ES-I3 (cell line): ENCODE measurements around the gene FLYWCH2.

ENCODE experiments used
- H3K36me3 ChIP-seq: 2 replicates; pipeline ENCODE4 v1.6.1; 2013; ENCODE audit warnings: mild to moderate bottlenecking, low read length, control low read depth, moderate library complexity; ENCODE audit not compliant: insufficient read depth
- H3K4me1 ChIP-seq: 2 replicates; pipeline ENCODE4 v1.6.1; 2013; ENCODE audit warnings: mild to moderate bottlenecking, control low read depth, low read length; ENCODE audit not compliant: insufficient read depth
- H3K9ac ChIP-seq: 2 replicates; pipeline ENCODE4 v1.6.1; 2013; ENCODE audit warnings: low read depth, mild to moderate bottlenecking, low read length, moderate library complexity
- H3K9me3 ChIP-seq: 2 replicates; pipeline ENCODE4 v1.6.1; 2013; ENCODE audit warnings: mild to moderate bottlenecking, low read length, moderate library complexity; ENCODE audit not compliant: control insufficient read depth, insufficient read depth

The FLYWCH2 gene

GRCh38 chr16:2910441-2910969, 27.5 kb downstream of the FLYWCH2 start:
- Histone ChIP-seq H3K9me3 (no peaks in the 10 kb centered on the region), H3K36me3 (no peaks in the 10 kb centered on the region), H3K4me1 (no peaks in the 10 kb centered on the region), H3K9ac (no peak overlapping the region)

GRCh38 chr16:2911638-2912329, 28.8 kb downstream of the FLYWCH2 start, which contains the start of gene FLYWCH1:
Gene FLYWCH1, plus strand, starts transcription at chr16:2911931. Its CDS starts 17,755 bp downstream, at chr16:2929686.
- Histone ChIP-seq H3K4me1 (no peaks in the 10 kb centered on the region), H3K36me3 (no peaks in the 10 kb centered on the region), H3K9me3 (no peaks in the 10 kb centered on the region), H3K9ac (peak within 1 kb of the TSS; percentile 92)

DNA sequence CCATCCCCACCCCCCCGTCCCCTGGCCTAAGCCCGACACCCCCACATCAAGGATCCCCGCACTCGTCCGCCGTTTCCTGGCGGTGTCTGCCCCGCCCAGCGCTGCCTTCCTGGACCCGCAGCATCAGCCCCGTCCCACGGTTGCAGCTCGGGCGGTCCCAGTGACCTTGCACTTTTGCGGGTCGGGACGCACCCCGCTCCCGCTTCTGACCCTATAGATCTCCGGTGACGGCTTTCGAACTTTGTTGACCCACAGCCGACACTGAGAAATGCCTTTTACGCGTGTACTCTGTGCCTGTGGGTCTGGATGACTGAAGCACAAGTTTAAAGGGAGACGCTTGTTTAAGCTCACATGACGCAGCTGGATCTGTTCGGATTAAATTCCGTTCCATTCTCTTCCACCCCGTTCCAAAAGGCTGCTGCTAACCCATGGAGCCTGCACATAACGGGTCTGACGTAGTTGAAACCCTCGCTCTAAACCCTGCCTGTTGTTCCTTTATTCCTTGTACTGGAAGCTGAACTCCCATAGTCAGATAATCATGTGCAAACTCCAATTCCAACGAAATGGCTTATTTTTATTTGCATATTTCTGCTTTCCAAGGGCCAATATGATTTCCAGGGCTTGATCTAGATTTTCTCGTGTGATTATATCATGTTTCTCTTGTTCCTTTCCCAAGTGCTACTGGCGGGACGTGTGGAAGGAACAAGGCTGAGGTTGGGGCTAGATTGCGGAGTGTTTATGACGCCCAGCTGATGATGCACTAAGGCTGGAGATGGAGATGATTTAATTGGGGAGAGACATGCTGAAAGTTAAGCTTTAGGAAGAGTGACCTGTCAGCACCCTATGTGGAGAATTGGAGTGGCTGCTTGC, 29.6 kb downstream of the FLYWCH2 start:
- Histone ChIP-seq H3K36me3 (no peaks in the 10 kb centered on the region), H3K9ac (peak overlapping the region; percentile 92), H3K9me3 (no peaks in the 10 kb centered on the region), H3K4me1 (no peaks in the 10 kb centered on the region)

- H3K9me3 ChIP-seq = no peaks in the 10 kb centered on the region
- H3K9ac ChIP-seq = no peak overlapping the region
- H3K36me3 ChIP-seq = no peaks in the 10 kb centered on the region
- H3K4me1 ChIP-seq = no peaks in the 10 kb centered on the region
Measured at GRCh38 chr16:2913603-2914002, 30.6 kb downstream of the FLYWCH2 start.

GRCh38 chr16:2914233-2914632, 31.2 kb downstream of the FLYWCH2 start:
- Histone ChIP-seq H3K9ac (no peak overlapping the region), H3K9me3 (no peaks in the 10 kb centered on the region), H3K36me3 (no peaks in the 10 kb centered on the region), H3K4me1 (no peaks in the 10 kb centered on the region)

- Histone ChIP-seq H3K9ac (no peak overlapping the region), H3K4me1 (no peaks in the 10 kb centered on the region), H3K36me3 (no peaks in the 10 kb centered on the region), H3K9me3 (no peaks in the 10 kb centered on the region)
Measured at GRCh38 chr16:2915196-2915929, 32.3 kb downstream of the FLYWCH2 start.

DNA sequence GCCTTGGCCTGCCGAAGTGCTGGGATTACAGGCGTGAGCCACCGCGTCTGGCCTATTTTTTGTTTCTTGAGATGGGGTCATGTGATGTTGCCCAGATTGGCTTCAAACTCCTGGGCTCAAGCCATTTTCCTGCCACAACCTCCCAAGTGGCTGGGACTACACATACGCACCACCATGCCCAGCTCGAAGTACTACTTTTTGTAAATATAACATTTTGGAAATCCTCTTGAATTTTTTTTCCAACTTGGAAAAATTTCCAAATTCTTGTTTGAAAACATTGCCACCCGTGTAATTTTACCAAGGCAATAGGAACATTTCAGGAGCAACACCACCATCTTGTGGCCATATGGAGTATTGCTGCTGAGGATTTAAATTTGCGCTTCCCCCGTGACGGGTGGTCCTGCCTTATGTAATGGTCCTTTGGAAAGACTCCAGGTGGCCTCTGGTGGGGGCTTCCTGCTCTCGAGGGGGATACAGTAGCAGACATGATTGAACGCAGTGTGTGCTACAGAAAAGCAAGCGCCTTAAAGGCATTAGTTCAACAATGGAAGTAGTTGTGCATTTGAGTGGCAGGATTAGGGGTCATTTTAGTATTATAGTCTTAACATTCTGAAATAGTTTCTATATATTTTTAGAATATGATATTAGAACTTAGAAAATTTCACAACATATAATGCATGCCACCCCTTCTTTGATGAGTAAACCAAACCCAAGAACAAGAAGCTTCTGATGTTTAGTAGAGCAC, 36.7 kb downstream of the FLYWCH2 start:
- H3K36me3 ChIP-seq = no peaks in the 10 kb centered on the region; the same call in 1 of the 2 replicates
- peaks cover 3% of the 10 kb centered on the region; the same call in 1 of the 2 replicates for H3K4me1 ChIP-seq
- H3K9me3 ChIP-seq = no peaks in the 10 kb centered on the region
- H3K9ac ChIP-seq = no peak overlapping the region

DNA sequence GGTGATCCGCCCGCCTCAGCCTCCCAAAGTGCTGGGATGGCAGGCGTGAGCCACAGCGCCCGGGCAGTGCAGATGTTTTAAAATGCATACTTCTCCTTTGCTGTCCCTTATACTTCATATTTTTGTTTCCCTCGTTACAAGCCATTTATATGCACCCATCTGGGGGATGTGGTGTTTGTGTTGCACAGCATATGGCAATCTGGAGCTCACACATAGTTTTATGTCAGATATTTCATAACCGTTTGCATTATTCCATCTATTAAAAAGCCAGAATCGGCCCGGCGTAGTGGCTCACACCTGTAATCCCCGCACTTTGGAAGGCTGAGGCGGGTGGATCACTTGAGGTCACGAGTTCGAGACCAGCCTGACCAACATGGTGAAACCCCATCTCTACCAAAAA, 40.5 kb downstream of the FLYWCH2 start:
- Histone ChIP-seq H3K9ac (no peak overlapping the region), H3K9me3 (no peaks in the 10 kb centered on the region), H3K36me3 (no peaks in the 10 kb centered on the region; the same call in 1 of the 2 replicates), H3K4me1 (peaks cover 5% of the 10 kb centered on the region; the same call in 1 of the 2 replicates)

DNA sequence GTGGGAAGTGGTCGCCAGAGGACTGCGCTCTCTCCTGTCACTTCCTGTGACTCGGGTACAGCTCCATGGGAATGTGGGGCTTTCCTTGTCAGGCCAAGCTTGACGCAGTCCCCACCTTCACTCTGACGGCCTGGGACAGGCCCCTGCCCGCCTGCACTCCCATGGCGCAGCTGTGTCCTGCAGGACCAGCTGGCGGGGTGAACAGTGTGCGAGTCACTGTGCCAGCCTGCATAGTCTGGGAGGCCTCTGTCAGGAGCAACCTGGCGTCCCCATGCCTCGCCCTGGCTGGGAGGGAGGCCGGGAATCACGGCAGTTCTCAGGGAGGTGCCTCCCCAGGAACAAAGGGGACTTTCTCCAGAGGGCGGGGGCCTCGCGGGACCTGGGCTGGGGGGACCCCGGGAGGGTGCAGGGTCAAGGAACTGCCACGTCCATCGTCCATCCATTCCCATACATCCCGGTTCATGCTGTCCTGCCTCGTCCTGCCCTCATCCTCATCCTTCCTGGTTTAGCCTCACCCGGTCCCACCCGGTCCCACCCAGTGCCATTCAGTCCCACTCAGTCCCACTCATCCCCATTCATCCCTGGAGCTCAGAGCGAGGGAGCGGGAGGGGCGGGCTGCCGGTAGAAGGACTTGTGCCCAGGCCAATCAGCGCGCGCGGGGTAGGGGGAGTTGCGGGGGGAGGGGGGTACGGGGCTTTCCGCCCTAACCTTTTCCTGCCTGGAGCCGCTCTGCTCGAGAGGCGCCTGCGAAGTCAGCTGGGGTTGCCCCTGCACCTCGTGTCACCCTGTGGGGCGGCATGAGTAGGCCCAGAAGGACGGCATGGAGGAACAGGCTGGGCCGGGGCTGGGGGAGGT, 42.1 kb downstream of the FLYWCH2 start:
- no peaks in the 10 kb centered on the region for H3K9me3 ChIP-seq
- peak overlapping the region; percentile 55 for H3K9ac ChIP-seq
- peaks cover 5% of the 10 kb centered on the region; the same call in 1 of the 2 replicates for H3K4me1 ChIP-seq
- H3K36me3 ChIP-seq = no peaks in the 10 kb centered on the region; the same call in 1 of the 2 replicates

- H3K36me3 ChIP-seq = no peaks in the 10 kb centered on the region; the same call in 1 of the 2 replicates
- H3K9ac ChIP-seq = peak overlapping the region; percentile 55
- H3K9me3 ChIP-seq = no peaks in the 10 kb centered on the region
- peaks cover 5% of the 10 kb centered on the region; the same call in 1 of the 2 replicates for H3K4me1 ChIP-seq
Measured at GRCh38 chr16:2925951-2926649, 43.1 kb downstream of the FLYWCH2 start.

DNA sequence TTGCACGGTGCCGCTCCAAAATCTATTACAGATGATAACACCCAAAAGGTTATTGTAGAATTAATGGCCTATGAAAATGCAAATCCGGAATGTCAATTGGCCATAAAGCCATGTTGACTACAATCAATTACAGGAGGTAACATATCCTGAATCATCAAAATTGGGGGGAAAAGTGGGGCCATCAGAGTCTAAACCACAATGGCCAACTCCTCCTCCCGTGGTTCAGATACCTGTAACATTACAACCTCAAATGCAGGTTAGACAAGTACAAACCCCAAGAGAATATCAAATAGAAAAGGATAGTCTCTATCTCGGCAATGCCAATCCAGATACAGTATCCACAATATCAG, 43.6 kb downstream of the FLYWCH2 start:
- H3K4me1 ChIP-seq = peaks cover 5% of the 10 kb centered on the region; the same call in 1 of the 2 replicates
- no peaks in the 10 kb centered on the region for H3K9me3 ChIP-seq
- H3K9ac ChIP-seq = peak overlapping the region; percentile 21; the same call in 1 of the 2 replicates
- H3K36me3 ChIP-seq = no peaks in the 10 kb centered on the region; the same call in 1 of the 2 replicates

- no peaks in the 10 kb centered on the region; the same call in 1 of the 2 replicates for H3K36me3 ChIP-seq
- peaks cover 5% of the 10 kb centered on the region; the same call in 1 of the 2 replicates for H3K4me1 ChIP-seq
- peak overlapping the region; percentile 21; the same call in 1 of the 2 replicates for H3K9ac ChIP-seq
- no peaks in the 10 kb centered on the region for H3K9me3 ChIP-seq
Measured at GRCh38 chr16:2927010-2927646, 44.1 kb downstream of the FLYWCH2 start.
